ENCODE results near the gene ITGA11.

- TF ChIP-seq JUND (IDR thresholded peaks at IDR 0.05) (no peak), NFIC (IDR thresholded peaks at IDR 0.05; ENCODE audit: borderline replicate concordance) (no peak), POLR2AphosphoS5 (IDR thresholded peaks at IDR 0.05; ENCODE audit: low read depth, low read length) (no peak), PBX3 (IDR thresholded peaks at IDR 0.05) (no peak), CTCF (IDR thresholded peaks at IDR 0.05) (no peak), EZH2phosphoT487 (IDR thresholded peaks at IDR 0.05; ENCODE audit: borderline replicate concordance, low read depth) (no peak)
Measured at GRCh38 chr15:68379058-68379758, 52.8 kb downstream of the ITGA11 start.

Measured in SK-N-SH (cell line).